ENCODE results near the gene NF1. TPM values are rescaled to one million over a fixed set of nuclear protein-coding genes. Genes with fewer than 3 reads are reported as not detected.
"Not testable (repeated sequence)": the region's sequence is repeated elsewhere in the genome, so short reads cannot be mapped to it uniquely, and the experiment has no call there.

The NF1 gene
- polyA plus RNA-seq (2013, experiment 1 of 2) = 22.2 TPM
- 20.6 TPM for polyA plus RNA-seq (2013, experiment 2 of 2)

- peak within 1 kb of the TSS; percentile 91 to 100 for H3K18ac ChIP-seq (ENCODE audit: low read depth in 1 of 2, low read length in 2 of 2)
- peak; percentile 97 for DNase-seq
- H2AFZ ChIP-seq (ENCODE audit: low read depth, low read length) = peak within 1 kb of the TSS; percentile 51
- no peak within 1 kb of the TSS for H2BK12ac ChIP-seq (ENCODE audit: low read length in 2 of 2)
- H4K8ac ChIP-seq (ENCODE audit: low read length) = peak within 1 kb of the TSS; percentile 98
- H3K79me1 ChIP-seq (replicated peaks; ENCODE audit: low read length, poor library complexity, severe bottlenecking) = no peaks in the 10 kb centered on the region
- peak within 1 kb of the TSS; percentile 89 for H3K27ac ChIP-seq (ENCODE audit: low read length, poor library complexity, severe bottlenecking)
- no peaks in the 10 kb centered on the region for H3K9me3 ChIP-seq (ENCODE audit: control insufficient read depth, low read length)
- H3K4me3 ChIP-seq (ENCODE audit: insufficient read depth in 1 of 2, low read depth in 1 of 2, low read length in 2 of 2) = peak within 1 kb of the TSS; percentile 81 to 94
- H2BK15ac ChIP-seq (ENCODE audit: low read depth, poor library complexity, severe bottlenecking) = peak within 1 kb of the TSS; percentile 88
- H3K9ac ChIP-seq (ENCODE audit: low read length) = peak within 1 kb of the TSS; percentile 93
- H3K4me1 ChIP-seq (ENCODE audit: control insufficient read depth, insufficient read depth, low read depth, low read length) = peaks cover 4% of the 10 kb centered on the region
- H2BK120ac ChIP-seq (ENCODE audit: low read depth, low read length) = peak within 1 kb of the TSS; percentile 96
- H2BK5ac ChIP-seq (ENCODE audit: low read depth, low read length, poor library complexity, severe bottlenecking) = peak within 1 kb of the TSS; percentile 75
- 0% methylated on average over 20 of the region's 45 CpGs for WGBS
- no peak within 1 kb of the TSS for H2AK5ac ChIP-seq (ENCODE audit: low read length, severe bottlenecking)
- no peaks in the 10 kb centered on the region for H3K36me3 ChIP-seq (ENCODE audit: control insufficient read depth in 1 of 2, insufficient read depth in 2 of 2, low read depth in 1 of 2, low read length in 2 of 2)
- peak within 1 kb of the TSS; percentile 99 for H4K91ac ChIP-seq (ENCODE audit: low read length)
- no peak within 1 kb of the TSS for H3K23ac ChIP-seq (ENCODE audit: low read length in 2 of 2)
- peak within 1 kb of the TSS; percentile 5 to 40 for H3K14ac ChIP-seq (ENCODE audit: low read length in 2 of 2)
- no peaks in the 10 kb centered on the region for H3K27me3 ChIP-seq (ENCODE audit: control insufficient read depth in 1 of 2, insufficient read depth in 1 of 2, low read length in 2 of 2)
- peak within 1 kb of the TSS; percentile 61 to 97 for H3K4ac ChIP-seq (ENCODE audit: low read depth in 1 of 2, low read length in 2 of 2)
- H3K4me2 ChIP-seq (ENCODE audit: low read length, poor library complexity, severe bottlenecking) = peak within 1 kb of the TSS; percentile 92
Observed at GRCh38 chr17:31094600-31095235, at the start of gene NF1. TSS of gene NF1 (plus strand) at chr17:31094977. CDS start at chr17:31095310, 333 bp downstream.

- H4K8ac ChIP-seq (ENCODE audit: low read length); H2AFZ ChIP-seq (ENCODE audit: low read depth, low read length); H3K9ac ChIP-seq (ENCODE audit: low read length); H3K27ac ChIP-seq (ENCODE audit: low read length, poor library complexity, severe bottlenecking); H4K91ac ChIP-seq (ENCODE audit: low read length); H2BK5ac ChIP-seq (ENCODE audit: low read depth, low read length, poor library complexity, severe bottlenecking); H3K4me3 ChIP-seq (ENCODE audit: insufficient read depth in 1 of 2, low read depth in 1 of 2, low read length in 2 of 2); DNase-seq; H3K4me1 ChIP-seq (ENCODE audit: control insufficient read depth, insufficient read depth, low read depth, low read length); H2BK12ac ChIP-seq (ENCODE audit: low read length in 2 of 2); H3K23ac ChIP-seq (ENCODE audit: low read length in 2 of 2); H3K9me3 ChIP-seq (ENCODE audit: control insufficient read depth, low read length); H3K4ac ChIP-seq (ENCODE audit: low read depth in 1 of 2, low read length in 2 of 2); H3K36me3 ChIP-seq (ENCODE audit: control insufficient read depth in 1 of 2, insufficient read depth in 2 of 2, low read depth in 1 of 2, low read length in 2 of 2); H2AK5ac ChIP-seq (ENCODE audit: low read length, severe bottlenecking); H2BK120ac ChIP-seq (ENCODE audit: low read depth, low read length); H3K18ac ChIP-seq (ENCODE audit: low read depth in 1 of 2, low read length in 2 of 2); H3K79me1 ChIP-seq (replicated peaks; ENCODE audit: low read length, poor library complexity, severe bottlenecking); H2BK15ac ChIP-seq (ENCODE audit: low read depth, poor library complexity, severe bottlenecking); H3K27me3 ChIP-seq (ENCODE audit: control insufficient read depth in 1 of 2, insufficient read depth in 1 of 2, low read length in 2 of 2); H3K4me2 ChIP-seq (ENCODE audit: low read length, poor library complexity, severe bottlenecking); H3K14ac ChIP-seq (ENCODE audit: low read length in 2 of 2): not testable (repeated sequence)
- 100% methylated on average over 2 of the region's 7 CpGs for WGBS
Observed at GRCh38 chr17:31046856-31047425, 47.8 kb upstream of the NF1 start.

GRCh38 chr17:31048142-31048541 lies 46.6 kb upstream of the NF1 start:
- no peak overlapping the region for H2AK5ac ChIP-seq (ENCODE audit: low read length, severe bottlenecking)
- H2BK15ac ChIP-seq (ENCODE audit: low read depth, poor library complexity, severe bottlenecking) = no peak overlapping the region

GRCh38 chr17:31048780-31049179 lies 46.0 kb upstream of the NF1 start:
- Histone ChIP-seq H2BK5ac (ENCODE audit: low read depth, low read length, poor library complexity, severe bottlenecking) (no peak overlapping the region), H3K18ac (ENCODE audit: low read depth in 1 of 2, low read length in 2 of 2) (no peak overlapping the region), H3K4me1 (ENCODE audit: control insufficient read depth, insufficient read depth, low read depth, low read length) (peaks cover 8% of the 10 kb centered on the region), H3K27ac (ENCODE audit: low read length, poor library complexity, severe bottlenecking) (no peak overlapping the region), H3K4me2 (ENCODE audit: low read length, poor library complexity, severe bottlenecking) (no peak overlapping the region), H2BK15ac (ENCODE audit: low read depth, poor library complexity, severe bottlenecking) (no peak overlapping the region), H3K4me3 (ENCODE audit: insufficient read depth in 1 of 2, low read depth in 1 of 2, low read length in 2 of 2) (no peak overlapping the region), H2AFZ (ENCODE audit: low read depth, low read length) (no peak overlapping the region), H3K14ac (ENCODE audit: low read length in 2 of 2) (no peak overlapping the region), H3K79me1 (replicated peaks; ENCODE audit: low read length, poor library complexity, severe bottlenecking) (no peaks in the 10 kb centered on the region), H3K36me3 (ENCODE audit: control insufficient read depth in 1 of 2, insufficient read depth in 2 of 2, low read depth in 1 of 2, low read length in 2 of 2) (peaks cover 0 to 5% of the 10 kb centered on the region in 2 experiments), H4K8ac (ENCODE audit: low read length) (no peak overlapping the region), H2BK120ac (ENCODE audit: low read depth, low read length) (no peak overlapping the region), H3K4ac (ENCODE audit: low read depth in 1 of 2, low read length in 2 of 2) (no peak overlapping the region), H2AK5ac (ENCODE audit: low read length, severe bottlenecking) (no peak overlapping the region), H3K23ac (ENCODE audit: low read length in 2 of 2) (no peak overlapping the region), H3K9me3 (ENCODE audit: control insufficient read depth, low read length) (peaks cover 2% of the 10 kb centered on the region), H2BK12ac (ENCODE audit: low read length in 2 of 2) (no peak overlapping the region), H3K9ac (ENCODE audit: low read length) (no peak overlapping the region), H4K91ac (ENCODE audit: low read length) (no peak overlapping the region), H3K27me3 (ENCODE audit: control insufficient read depth in 1 of 2, insufficient read depth in 1 of 2, low read length in 2 of 2) (no peaks in the 10 kb centered on the region)
- DNase-seq = no peak

More at GRCh38 chr17:31048142-31048541, 46.6 kb upstream of the NF1 start:
- Histone ChIP-seq H3K4ac (ENCODE audit: low read depth in 1 of 2, low read length in 2 of 2) (no peak overlapping the region), H3K14ac (ENCODE audit: low read length in 2 of 2) (no peak overlapping the region), H3K4me2 (ENCODE audit: low read length, poor library complexity, severe bottlenecking) (no peak overlapping the region), H2BK12ac (ENCODE audit: low read length in 2 of 2) (no peak overlapping the region), H3K36me3 (ENCODE audit: control insufficient read depth in 1 of 2, insufficient read depth in 2 of 2, low read depth in 1 of 2, low read length in 2 of 2) (peaks cover 0 to 5% of the 10 kb centered on the region in 2 experiments), H3K4me1 (ENCODE audit: control insufficient read depth, insufficient read depth, low read depth, low read length) (peaks cover 8% of the 10 kb centered on the region), H3K4me3 (ENCODE audit: insufficient read depth in 1 of 2, low read depth in 1 of 2, low read length in 2 of 2) (no peak overlapping the region), H2BK120ac (ENCODE audit: low read depth, low read length) (no peak overlapping the region), H3K23ac (ENCODE audit: low read length in 2 of 2) (no peak overlapping the region), H2BK5ac (ENCODE audit: low read depth, low read length, poor library complexity, severe bottlenecking) (no peak overlapping the region), H3K27ac (ENCODE audit: low read length, poor library complexity, severe bottlenecking) (no peak overlapping the region), H3K9ac (ENCODE audit: low read length) (no peak overlapping the region), H3K18ac (ENCODE audit: low read depth in 1 of 2, low read length in 2 of 2) (no peak overlapping the region), H4K8ac (ENCODE audit: low read length) (no peak overlapping the region), H2AFZ (ENCODE audit: low read depth, low read length) (no peak overlapping the region), H3K79me1 (replicated peaks; ENCODE audit: low read length, poor library complexity, severe bottlenecking) (no peaks in the 10 kb centered on the region), H4K91ac (ENCODE audit: low read length) (no peak overlapping the region), H3K27me3 (ENCODE audit: control insufficient read depth in 1 of 2, insufficient read depth in 1 of 2, low read length in 2 of 2) (no peaks in the 10 kb centered on the region), H3K9me3 (ENCODE audit: control insufficient read depth, low read length) (peaks cover 2% of the 10 kb centered on the region)
- no peak for DNase-seq
